Endothelial cell (in vitro differentiated cells): ENCODE results near the gene CHERP. TPM values are rescaled to one million over a fixed set of nuclear protein-coding genes. Genes with fewer than 3 reads are reported as not detected.
A peak's percentile ranks its signal among the peaks of the same experiment; 100 is the strongest.

Experiments
- DNase-seq: peaks from one replicate; pipeline ENCODE4 v3.0.0; 2021; ENCODE audit warnings: low spot score
- H3K27ac Mint-ChIP-seq: one replicate; pipeline ENCODE4 v1.8.0; 2021; ENCODE audit warnings: mixed read lengths, inconsistent platforms; ENCODE audit not compliant: unreplicated experiment
- H3K27me3 Mint-ChIP-seq: one replicate; pipeline ENCODE4 v1.8.0; 2021; ENCODE audit warnings: mild to moderate bottlenecking, moderate library complexity, mixed read lengths, inconsistent platforms; ENCODE audit not compliant: unreplicated experiment
- H3K36me3 Mint-ChIP-seq: one replicate; pipeline ENCODE4 v1.8.0; 2021; ENCODE audit warnings: mild to moderate bottlenecking, low read depth, mixed read lengths, inconsistent platforms; ENCODE audit not compliant: unreplicated experiment
- H3K4me1 Mint-ChIP-seq: one replicate; pipeline ENCODE4 v1.8.0; 2021; ENCODE audit warnings: mild to moderate bottlenecking, mixed read lengths, inconsistent platforms; ENCODE audit not compliant: unreplicated experiment
- H3K4me3 Mint-ChIP-seq: one replicate; pipeline ENCODE4 v1.8.0; 2021; ENCODE audit warnings: mild to moderate bottlenecking, mixed read lengths, inconsistent platforms; ENCODE audit not compliant: unreplicated experiment
- H3K9me3 Mint-ChIP-seq: one replicate; pipeline ENCODE4 v1.8.0; 2021; ENCODE audit warnings: mixed read lengths, inconsistent platforms; ENCODE audit not compliant: unreplicated experiment
- CTCF ChIP-seq: fragments of 200-600 bp; sonication (generic); IDR thresholded peaks from one replicate; pipeline ENCODE4 v1.5.0; 2021; ENCODE audit warnings: antibody characterized with exemption; ENCODE audit not compliant: unreplicated experiment
- total RNA-seq: library from RNA; stranded (reverse); fragmentation: NEBNext Ultra II Directional; extraction: Animal tissue kit (Norgen Biotek cat#: 25700); gene quantifications from one replicate; pipeline ENCODE4 v1.2.1, GENCODE V29; 2021; ENCODE audit not compliant: unreplicated experiment

CHERP gene
- total RNA-seq, 1 donor from 2014 or later, result 66.5 TPM

GRCh38 chr19:16585808-16586476 lies 43.7 kb upstream of the CHERP start:
- no peaks in the 10 kb centered on the region for H3K36me3 Mint-ChIP-seq
- no peak overlapping the region for H3K27ac Mint-ChIP-seq
- DNase-seq, result no peak
- peaks cover 5% of the 10 kb centered on the region for H3K27me3 Mint-ChIP-seq
- TF ChIP-seq CTCF, result no peak
- H3K9me3 Mint-ChIP-seq, result no peaks in the 10 kb centered on the region
- no peak overlapping the region for H3K4me3 Mint-ChIP-seq
- H3K4me1 Mint-ChIP-seq, result peaks cover 64% of the 10 kb centered on the region

DNA sequence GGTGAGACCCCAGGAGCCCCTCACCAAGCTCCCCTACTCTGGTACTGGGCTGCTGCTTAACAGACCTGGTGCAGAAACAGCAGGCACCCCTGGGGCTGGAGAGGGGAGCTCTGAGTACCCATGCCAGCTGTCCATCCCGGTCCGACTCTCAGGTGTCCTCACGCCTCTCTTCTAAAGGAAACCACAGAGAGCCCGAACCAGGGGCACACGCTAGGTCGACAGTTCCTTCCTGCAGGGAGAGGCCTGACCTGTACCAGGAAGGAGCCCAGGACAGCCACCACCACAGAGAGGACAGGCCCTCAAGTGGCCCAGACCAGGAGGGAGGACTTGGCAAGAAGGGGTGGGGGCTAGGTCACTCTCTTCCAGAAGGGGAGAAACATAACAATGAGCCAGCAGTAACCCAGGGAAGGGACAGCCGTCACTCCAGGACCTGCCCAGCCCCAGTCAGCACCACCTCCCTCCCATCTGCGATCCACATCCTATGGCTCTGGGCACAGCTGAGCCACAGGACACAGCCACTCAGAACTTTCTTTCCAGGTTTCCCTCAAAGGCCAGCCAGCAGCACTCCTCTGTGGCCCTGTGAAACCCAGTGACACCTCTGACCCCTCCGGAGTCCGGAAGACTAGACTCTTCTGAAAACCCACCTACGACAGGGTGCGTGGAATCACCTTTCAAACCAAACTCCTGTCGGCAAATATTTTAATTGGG lies 43.0 kb upstream of the CHERP start:
- H3K27me3 Mint-ChIP-seq, result peaks cover 5% of the 10 kb centered on the region
- no peak for TF ChIP-seq CTCF
- no peak for DNase-seq
- peak overlapping the region; percentile 56 for H3K4me3 Mint-ChIP-seq
- no peaks in the 10 kb centered on the region for H3K9me3 Mint-ChIP-seq
- peak overlapping the region; percentile 72 for H3K27ac Mint-ChIP-seq
- peaks cover 62% of the 10 kb centered on the region for H3K4me1 Mint-ChIP-seq
- no peaks in the 10 kb centered on the region for H3K36me3 Mint-ChIP-seq

- H3K27ac Mint-ChIP-seq, result peak overlapping the region; percentile 72
- H3K36me3 Mint-ChIP-seq, result peaks cover 1% of the 10 kb centered on the region
- peaks cover 4% of the 10 kb centered on the region for H3K27me3 Mint-ChIP-seq
- no peaks in the 10 kb centered on the region for H3K9me3 Mint-ChIP-seq
- H3K4me1 Mint-ChIP-seq, result peaks cover 59% of the 10 kb centered on the region
- no peak for TF ChIP-seq CTCF
- H3K4me3 Mint-ChIP-seq, result no peak overlapping the region
- peak; percentile 71 for DNase-seq
Observed at GRCh38 chr19:16584248-16585093, 42.2 kb upstream of the CHERP start.

DNA sequence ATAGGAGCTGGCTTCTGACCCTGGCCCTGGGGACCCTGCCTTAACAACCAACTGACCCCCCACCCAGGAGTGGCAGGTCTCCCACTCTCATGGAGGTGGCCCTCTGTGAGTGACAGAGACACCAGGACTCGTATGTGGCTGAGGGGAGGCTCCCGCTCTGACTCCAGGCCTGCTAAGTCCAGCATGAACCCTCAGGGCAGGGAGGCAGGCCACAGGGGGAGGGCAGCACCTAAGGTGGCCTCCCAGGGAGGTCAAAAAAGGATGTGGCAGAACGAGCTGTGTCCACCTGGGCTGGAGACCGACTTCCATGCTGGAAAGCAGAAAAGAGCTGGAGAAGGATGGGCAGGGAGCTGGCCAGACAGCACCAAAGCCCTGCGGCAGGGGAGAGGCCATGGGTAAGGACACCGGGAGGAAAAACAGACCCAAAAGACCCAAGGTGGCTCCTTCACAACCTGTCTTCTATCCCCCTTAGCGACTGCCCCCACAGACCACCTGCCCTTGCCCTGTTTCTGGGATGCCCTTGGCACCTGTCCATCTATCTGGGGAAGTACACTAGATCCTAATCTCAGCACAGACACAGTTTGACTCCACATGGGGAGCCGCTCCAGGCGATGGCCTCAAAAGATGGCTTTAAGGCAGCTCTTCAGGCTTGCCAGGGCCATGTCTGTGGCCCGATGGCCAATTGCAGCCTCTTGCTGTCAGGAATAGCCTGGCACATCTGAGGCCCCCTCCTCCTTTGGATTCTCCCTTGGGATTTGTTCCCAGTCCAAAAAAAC lies 40.4 kb upstream of the CHERP start:
- Mint-ChIP-seq H3K4me3 (no peak overlapping the region), H3K27ac (no peak overlapping the region)

More for the DNA sequence above, 40.4 kb upstream of the CHERP start:
- H3K4me1 Mint-ChIP-seq, result peaks cover 43% of the 10 kb centered on the region
- no peak for DNase-seq
- TF ChIP-seq CTCF, result no peak
- H3K27me3 Mint-ChIP-seq, result peaks cover 4% of the 10 kb centered on the region
- no peaks in the 10 kb centered on the region for H3K9me3 Mint-ChIP-seq
- H3K36me3 Mint-ChIP-seq, result peaks cover 9% of the 10 kb centered on the region
